ENCODE data around the gene PRSS1.
"Not testable (repeated sequence)": the region's sequence is repeated elsewhere in the genome, so short reads cannot be mapped to it uniquely, and the experiment has no call there.

The PRSS1 gene

DNA sequence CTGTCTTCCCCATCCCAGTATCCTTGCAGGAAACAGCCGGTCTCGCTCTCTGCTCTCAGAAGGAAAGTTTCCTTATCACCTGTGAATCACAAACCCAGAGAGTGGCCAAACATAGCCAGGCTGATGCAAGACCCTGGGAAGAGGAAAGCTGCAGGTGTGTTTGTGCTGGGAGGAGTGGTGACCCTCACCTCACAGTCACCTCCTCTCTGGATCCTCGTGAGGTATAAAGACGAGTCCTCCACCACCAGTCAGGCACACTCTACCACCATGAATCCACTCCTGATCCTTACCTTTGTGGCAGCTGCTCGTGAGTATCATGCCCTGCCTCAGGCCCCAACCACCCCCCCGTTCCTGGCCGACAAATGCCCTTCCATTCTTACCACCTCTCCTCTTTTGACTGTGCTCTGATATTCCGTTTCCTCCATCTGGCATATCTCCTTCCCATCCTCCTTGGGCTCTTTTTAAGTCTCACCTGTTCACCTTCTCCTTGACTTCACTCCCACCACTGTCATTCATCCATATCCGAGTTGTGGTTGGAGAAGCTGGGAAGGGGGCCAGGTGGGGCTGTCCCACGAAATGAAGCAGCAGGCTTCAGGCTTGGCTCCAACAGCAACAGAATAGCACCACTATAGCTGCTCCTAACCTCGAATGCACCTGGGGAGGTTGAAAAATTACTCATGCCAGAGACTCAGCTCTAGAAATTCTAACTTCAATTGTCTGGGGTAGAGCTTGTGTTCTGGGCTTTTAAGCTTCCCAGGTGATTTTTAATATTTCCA lies at the start of gene PRSS1:
PRSS1 (plus strand) TSS at position 255 of the 776 bp plus-strand sequence; CDS start at position 268, 13 bp downstream.
- DNase-seq (ENCODE audit: low read depth): no peak

- not testable (repeated sequence) for DNase-seq (ENCODE audit: low read depth)
These were observed 48.3 kb upstream of the PRSS1 start for GRCh38 chr7:142700935-142701334.

- no peak for DNase-seq (ENCODE audit: low read depth)
These were observed 45.5 kb upstream of the PRSS1 start for GRCh38 chr7:142703655-142704305.

DNA sequence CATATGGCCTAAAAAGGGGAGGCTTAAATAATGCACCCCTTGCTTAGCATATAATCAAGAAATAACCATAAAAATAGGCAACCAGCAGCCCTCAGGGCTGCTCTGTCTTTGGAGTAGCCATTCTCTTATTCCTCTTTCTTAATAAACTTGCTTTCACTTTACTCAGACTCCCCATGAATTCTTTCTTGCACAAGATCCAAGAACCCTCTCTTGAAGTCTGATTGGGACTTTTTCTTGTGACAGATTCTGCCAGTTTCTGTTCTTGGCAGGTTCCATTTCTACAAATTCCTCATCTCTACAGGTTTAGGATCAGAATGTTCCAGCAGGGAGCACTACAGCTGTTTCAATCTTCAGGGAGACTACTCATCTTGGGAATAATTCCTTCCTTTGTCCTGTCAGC lies 40.5 kb upstream of the PRSS1 start:
- DNase-seq (ENCODE audit: low read depth): not testable (repeated sequence)

DNA sequence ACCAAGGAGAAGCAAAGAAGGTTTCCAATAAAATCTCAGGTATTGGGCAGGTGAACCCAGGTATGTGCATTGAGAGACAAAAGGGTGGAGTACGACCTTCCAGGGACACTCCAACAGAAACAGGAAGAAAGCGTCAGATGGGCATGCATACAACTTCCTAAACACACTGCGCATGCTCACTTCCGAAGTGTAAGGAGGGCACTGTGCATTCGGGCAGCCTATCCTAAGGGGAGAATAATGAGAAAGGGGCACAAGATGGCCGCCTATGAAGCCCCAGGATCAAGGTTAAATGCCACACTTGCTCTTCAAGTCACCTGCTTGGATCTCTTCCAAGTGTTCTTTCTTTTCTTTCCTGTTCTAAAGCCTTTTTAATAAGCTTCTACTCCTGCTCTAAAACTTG lies 39.4 kb upstream of the PRSS1 start:
- no peak for DNase-seq (ENCODE audit: low read depth)

GRCh38 chr7:142711196-142711595 lies 38.1 kb upstream of the PRSS1 start:
- no peak for DNase-seq (ENCODE audit: low read depth)

DNA sequence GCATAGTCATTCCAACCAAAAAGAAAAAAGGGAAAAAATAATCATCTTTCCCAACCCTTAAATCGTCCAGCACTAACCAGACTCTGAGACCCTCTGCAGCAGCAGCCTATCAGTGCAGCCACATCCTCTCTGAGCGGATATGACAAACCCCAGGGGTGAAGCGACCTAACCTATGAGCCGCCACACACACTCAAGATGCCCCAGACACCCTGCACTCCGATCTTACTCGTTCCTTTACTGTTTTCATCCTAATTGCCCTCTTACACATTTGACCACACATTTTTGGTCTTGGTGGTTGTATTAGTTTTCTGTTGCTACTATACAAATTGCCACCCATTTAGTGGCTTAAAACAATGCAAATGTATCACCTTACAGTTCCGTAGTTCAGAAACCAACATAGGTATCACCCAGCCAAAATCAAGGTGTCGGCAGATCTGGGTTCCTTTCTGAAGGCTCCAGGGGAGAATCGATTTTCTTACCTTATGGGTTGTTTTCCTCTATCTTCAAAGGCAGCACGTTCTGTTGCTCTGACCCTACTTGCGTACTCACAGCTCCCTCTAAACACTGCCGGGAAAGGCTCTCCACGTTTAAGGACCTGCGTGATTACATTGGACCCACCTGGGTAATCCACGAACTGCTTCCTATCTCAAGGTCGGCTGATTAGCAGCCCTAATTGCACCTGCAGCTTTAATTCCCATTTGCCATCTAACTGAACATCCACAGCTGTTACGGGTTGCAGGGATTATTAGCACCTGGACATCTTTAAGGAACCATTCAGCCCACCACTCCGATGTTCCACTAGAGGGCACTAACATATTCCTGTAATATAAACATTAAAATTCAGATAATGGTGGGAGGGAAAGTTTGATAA lies 37.3 kb upstream of the PRSS1 start:
- no peak for DNase-seq (ENCODE audit: low read depth)

DNA sequence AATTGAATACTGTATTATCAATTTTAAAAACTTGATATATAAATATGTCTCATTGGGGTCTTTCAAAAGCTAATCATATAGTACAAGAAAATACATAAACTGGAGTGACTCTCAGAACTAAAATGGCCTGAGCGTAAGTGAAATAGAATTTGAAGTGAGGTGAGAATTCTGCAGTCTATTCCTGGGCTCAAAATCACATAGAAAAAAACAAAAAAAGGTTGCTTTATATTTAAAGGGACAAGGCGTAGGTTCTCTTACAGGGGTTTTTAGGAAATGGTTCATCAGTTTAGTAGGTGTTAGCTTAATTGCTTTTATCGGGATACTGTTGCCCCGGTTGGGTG lies 36.7 kb upstream of the PRSS1 start:
- no peak for DNase-seq (ENCODE audit: low read depth)

- DNase-seq (ENCODE audit: low read depth): no peak
These were observed 34.9 kb upstream of the PRSS1 start for GRCh38 chr7:142714375-142714774.

DNA sequence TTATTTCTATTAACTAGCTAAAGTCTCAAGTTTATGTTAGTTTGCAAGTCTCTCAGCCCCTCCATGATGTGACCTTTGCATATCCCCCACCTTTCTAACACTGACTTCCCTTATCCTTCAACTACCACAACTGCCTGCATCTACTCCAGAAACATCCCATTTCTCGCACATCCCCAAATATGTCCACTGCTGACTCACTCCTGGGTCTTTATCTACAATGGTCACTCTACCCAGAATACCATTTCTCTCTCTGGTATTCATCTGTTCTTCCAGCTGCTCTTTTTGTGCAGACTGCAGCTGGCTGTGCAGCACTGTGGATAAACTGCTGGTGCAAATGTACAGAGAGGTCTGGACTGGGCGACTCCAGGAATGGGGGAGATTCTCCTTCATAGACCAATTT lies 32.7 kb upstream of the PRSS1 start:
- DNase-seq (ENCODE audit: low read depth): no peak

- no peak for DNase-seq (ENCODE audit: low read depth)
These were observed 31.8 kb upstream of the PRSS1 start for GRCh38 chr7:142717453-142717852.

GRCh38 chr7:142718313-142718712 lies 31.0 kb upstream of the PRSS1 start:
- no peak for DNase-seq (ENCODE audit: low read depth)

- no peak for DNase-seq (ENCODE audit: low read depth)
These were observed 29.0 kb upstream of the PRSS1 start for GRCh38 chr7:142720172-142720773.

DNA sequence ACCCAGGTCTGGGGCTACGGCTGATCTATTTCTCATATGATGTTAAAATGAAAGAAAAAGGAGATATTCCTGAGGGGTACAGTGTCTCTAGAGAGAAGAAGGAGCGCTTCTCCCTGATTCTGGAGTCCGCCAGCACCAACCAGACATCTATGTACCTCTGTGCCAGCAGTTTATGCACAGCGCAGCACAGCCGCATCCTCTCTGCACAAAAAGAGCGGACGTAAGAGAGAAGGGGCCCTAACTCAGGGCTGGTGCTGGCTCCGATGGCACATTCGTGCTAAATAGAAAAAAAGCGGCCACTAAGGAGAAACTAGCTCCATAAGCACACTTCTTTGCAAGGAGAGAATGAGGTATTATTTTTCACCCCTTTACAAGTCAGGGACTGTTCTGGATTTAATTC lies 28.3 kb upstream of the PRSS1 start:
- DNase-seq (ENCODE audit: low read depth): no peak

DNA sequence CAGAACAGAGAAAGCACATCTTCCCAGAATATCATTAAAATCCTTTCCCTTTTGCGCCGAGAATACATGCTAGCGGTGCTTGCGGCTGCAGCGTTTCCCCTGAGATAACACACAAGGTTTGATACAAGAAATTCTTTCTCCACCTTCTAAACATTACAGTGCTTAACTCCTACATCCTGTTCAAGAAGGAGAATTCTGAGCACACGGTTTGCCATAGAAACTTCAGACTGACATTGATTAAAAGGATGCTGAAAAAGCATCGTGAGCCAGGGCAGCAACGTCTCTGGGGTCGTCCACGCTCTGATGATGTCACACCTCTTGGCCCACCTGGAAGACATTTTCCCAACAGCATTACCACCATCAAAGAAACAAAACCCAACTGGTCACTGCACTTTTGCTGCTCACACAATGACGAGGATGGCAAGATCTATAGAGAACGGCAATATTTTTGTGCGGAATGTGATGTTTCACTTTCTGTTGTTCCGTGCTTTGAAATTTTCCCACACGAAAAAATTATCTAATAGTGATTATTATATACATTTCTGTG lies 27.0 kb upstream of the PRSS1 start:
- DNase-seq (ENCODE audit: low read depth): no peak

DNA sequence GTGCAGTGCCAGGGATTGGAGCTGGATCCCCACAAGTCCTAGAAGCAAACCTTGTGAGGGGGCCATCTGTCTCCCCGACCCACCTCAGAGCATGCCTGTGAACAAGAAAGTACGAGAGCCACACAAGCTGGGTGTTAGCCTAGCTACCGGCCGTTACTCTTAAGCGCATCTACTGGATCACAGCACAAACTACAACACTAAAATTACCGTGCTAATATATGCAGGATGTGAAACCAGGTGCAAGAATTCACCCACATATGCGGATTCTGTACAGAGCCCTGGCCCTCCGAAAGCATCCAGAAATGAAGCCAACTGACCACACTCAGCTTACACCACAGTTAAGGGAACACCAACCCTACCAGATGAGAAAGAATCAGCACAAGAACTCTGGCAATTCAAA lies 16.0 kb upstream of the PRSS1 start:
- no peak for DNase-seq (ENCODE audit: low read depth)

DNA sequence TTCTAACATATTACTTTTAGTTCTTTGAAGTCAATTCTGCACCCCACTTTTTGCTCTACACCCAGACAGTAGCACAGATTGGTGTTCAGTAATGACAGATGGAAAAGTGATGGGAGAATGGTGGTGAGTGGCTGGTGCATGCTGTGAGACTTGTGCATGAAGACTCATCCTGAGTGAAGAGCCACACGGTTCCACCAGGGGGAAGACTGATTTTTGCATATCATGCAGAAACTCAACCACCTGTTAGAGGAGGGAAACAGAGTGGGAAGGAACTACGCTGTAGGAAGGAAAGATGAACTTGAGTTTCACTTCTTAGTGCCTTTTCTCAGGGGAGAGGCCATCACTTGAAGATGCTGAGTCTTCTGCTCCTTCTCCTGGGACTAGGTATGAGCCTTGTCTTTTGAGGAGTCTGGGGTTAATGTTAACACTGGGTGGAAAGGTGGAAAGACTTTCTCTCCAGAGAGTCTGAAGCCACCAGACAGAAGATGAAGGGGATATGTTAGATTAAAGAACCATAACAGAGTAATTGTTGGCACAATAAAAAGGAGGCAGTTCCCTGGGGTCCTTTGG lies 9.3 kb upstream of the PRSS1 start:
- DNase-seq (ENCODE audit: low read depth): no peak

GRCh38 chr7:142740786-142741185 lies 8.5 kb upstream of the PRSS1 start:
- DNase-seq (ENCODE audit: low read depth): no peak

DNA sequence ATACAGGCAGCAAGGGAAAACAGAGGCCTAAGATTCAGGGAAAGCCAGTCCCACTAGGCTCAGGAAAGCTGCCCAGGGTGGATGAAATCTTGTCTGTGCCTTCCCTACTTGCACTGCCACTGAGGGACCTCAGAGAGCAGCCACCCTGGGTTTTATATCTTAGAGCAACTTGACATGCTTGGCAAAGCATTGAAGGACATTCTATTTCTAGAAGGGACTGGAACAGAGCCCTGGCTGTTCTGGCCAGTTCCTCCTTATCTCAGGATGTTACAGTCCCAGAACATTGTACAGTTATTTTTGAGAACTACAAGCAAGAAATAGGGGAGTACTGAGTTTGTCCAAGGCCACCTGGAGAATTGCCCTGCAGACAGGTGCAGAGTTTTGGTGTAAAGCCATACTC lies 7.3 kb upstream of the PRSS1 start:
- DNase-seq (ENCODE audit: low read depth): not testable (repeated sequence)

DNA sequence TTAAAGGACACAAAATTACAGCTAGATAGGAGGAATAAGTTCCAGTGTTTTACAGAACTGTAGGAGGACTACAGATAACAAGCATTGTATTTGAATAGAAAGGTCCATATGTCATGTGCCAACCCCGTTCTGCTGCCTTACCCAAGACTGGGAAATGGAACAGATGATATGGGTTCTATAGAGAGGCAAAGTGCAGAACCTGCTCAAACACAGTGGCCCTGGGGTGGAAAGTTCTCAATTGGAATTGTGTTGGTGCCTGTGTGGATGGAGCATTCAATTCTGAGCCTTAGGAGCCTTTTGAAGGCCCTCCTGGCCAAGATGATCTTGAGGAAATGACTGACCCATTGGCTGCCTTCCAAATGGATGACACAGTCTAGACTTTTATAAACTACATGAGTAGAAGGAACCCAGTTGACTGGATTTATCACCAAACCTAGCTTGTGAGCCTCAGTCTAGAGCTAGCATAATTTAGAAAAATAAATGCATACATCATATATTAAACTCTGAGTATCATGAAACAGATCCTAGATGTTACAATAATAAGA lies 4.1 kb upstream of the PRSS1 start:
- no peak for DNase-seq (ENCODE audit: low read depth)

DNA sequence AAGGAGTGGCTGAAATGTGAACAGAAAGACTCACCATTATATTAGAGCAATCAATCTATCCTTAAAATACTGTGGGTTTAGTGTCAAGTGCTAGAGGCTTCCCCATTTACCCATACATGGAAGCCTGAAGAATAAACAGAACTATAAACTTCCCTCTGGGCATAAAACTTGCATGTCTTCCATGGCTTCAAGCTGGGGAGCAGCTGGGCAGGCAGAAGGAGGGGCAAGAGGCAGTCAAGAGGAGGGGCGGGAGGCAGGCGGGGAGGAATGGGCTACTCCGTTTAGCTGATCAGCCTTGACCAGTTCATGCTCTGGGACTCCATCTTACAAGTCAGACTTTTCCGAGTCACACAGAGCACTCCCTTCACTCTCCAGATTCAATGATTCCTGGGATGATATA lies 3.5 kb upstream of the PRSS1 start:
- DNase-seq (ENCODE audit: low read depth): no peak

GRCh38 chr7:142746264-142746663 lies 3.0 kb upstream of the PRSS1 start:
- no peak for DNase-seq (ENCODE audit: low read depth)

Measured in activated T-cell treated with anti-CD3 and anti-CD28 coated beads for 24 hours (primary cell).